Activated CD8-positive, alpha-beta T cell treated with anti-CD3 and anti-CD28 coated beads, Interleukin-2, amount 10 ng/mL, durations not matched to agents 7 days and 5 days (primary cell): ENCODE data around the gene ARHGEF33. TPM values are rescaled to one million over a fixed set of nuclear protein-coding genes. Genes with fewer than 3 reads are reported as not detected.

Experiments
- ATAC-seq: fragments of 150-1000 bp; cut with Tn5 transposase; one replicate; pipeline ENCODE4 v1.10.0; 2021; ENCODE audit warnings: moderate library complexity
- CTCF ChIA-PET: fragments of 350-600 bp; sonication (Branson Sonifier 250); formaldehyde crosslinking; loops from one replicate; lab custom pipeline; 2021; ENCODE audit warnings: antibody characterized with exemption; lab: Charles Lee
- POLR2A ChIA-PET: fragments of 350-600 bp; sonication (Branson Sonifier 250); formaldehyde crosslinking; loops from one replicate; lab custom pipeline; 2021; ENCODE audit warnings: antibody characterized with exemption; lab: Charles Lee
- DNase-seq: peaks from one replicate; pipeline ENCODE4 v3.0.0-alpha.2; 2020
- H3K27ac Mint-ChIP-seq: one replicate; pipeline ENCODE4 v1.8.0; 2021; ENCODE audit warnings: mild to moderate bottlenecking, mixed read lengths
- H3K27me3 Mint-ChIP-seq: one replicate; pipeline ENCODE4 v1.8.0; 2021; ENCODE audit warnings: low read depth, mixed read lengths
- H3K36me3 Mint-ChIP-seq: one replicate; pipeline ENCODE4 v1.8.0; 2021; ENCODE audit warnings: low read depth, mixed read lengths
- H3K4me1 Mint-ChIP-seq: one replicate; pipeline ENCODE4 v1.8.0; 2021; ENCODE audit warnings: low read depth, mixed read lengths
- H3K4me3 Mint-ChIP-seq: one replicate; pipeline ENCODE4 v1.8.0; 2021; ENCODE audit warnings: mild to moderate bottlenecking, mixed read lengths
- H3K9me3 Mint-ChIP-seq: one replicate; pipeline ENCODE4 v1.8.0; 2022; ENCODE audit warnings: mixed read lengths; ENCODE audit not compliant: insufficient read depth
- total RNA-seq, 2 experiments: library from RNA; stranded (reverse); gene quantifications; one replicate each; pipeline ENCODE4 v1.2.3, GENCODE V29; 2021

The ARHGEF33 gene
- total RNA-seq, 2 experiments from 2014 or later: 0.08 TPM; not detected in 1

GRCh38 chr2:39018638-39019037, 129.0 kb downstream of the ARHGEF33 start:
- H3K9me3 Mint-ChIP-seq: no peaks in the 10 kb centered on the region
- no peaks in the 10 kb centered on the region for H3K27me3 Mint-ChIP-seq
- ChIA-PET CTCF (interaction anchor here (2.3 kb wide), 1 partner anchor 71 kb away, joined by 7 read pairs; no protein-coding TSS in a partner anchor), POLR2A (no interaction called here)
- no peak for DNase-seq
- no peak overlapping the region for H3K27ac Mint-ChIP-seq
- H3K36me3 Mint-ChIP-seq: peaks cover 60% of the 10 kb centered on the region
- ATAC-seq: no peak
- H3K4me3 Mint-ChIP-seq: no peak overlapping the region
- peaks cover 4% of the 10 kb centered on the region for H3K4me1 Mint-ChIP-seq

- ChIA-PET POLR2A (no interaction called here), CTCF (interaction anchor here (1.0 to 2.3 kb wide), 4 partner anchors 19 to 209 kb away, joined by 3 to 7 read pairs (median 4); no protein-coding TSS in a partner anchor)
- H3K36me3 Mint-ChIP-seq: peaks cover 57% of the 10 kb centered on the region
- H3K4me1 Mint-ChIP-seq: peaks cover 4% of the 10 kb centered on the region
- no peak overlapping the region for H3K27ac Mint-ChIP-seq
- H3K4me3 Mint-ChIP-seq: no peak overlapping the region
- H3K27me3 Mint-ChIP-seq: no peaks in the 10 kb centered on the region
- ATAC-seq: no peak
- DNase-seq: no peak
- no peaks in the 10 kb centered on the region for H3K9me3 Mint-ChIP-seq
Observed at GRCh38 chr2:39020383-39020782, 130.7 kb downstream of the ARHGEF33 start.

DNA sequence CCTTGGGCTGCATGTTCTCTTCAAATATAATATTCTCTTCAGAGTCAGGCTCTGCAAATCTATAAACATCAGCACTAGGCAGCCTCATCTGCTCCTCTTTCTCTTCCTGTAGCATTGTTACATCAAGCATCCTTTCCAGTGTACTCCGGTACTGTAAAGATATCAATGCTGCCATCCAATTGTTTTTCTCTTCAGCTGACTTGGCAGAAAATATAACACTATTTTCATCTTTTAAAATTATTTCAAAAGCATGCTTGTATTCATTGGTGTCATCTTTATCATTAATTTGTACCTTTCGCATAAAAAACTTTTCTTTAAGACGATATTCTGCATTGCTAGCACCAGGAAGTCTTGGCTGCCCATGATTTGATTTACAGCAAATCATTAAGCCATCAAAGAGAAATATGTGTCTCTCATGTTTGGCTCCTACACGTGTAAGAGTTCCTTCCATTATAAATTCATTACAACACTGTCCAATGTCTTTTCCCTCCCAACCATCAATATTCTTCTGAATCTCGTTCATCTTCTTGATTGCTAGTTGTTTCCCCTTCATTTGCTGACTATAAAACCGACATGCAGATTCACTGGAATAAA, 133.1 kb downstream of the ARHGEF33 start:
- Mint-ChIP-seq H3K4me3 (no peak overlapping the region), H3K27ac (peak overlapping the region; percentile 32), H3K27me3 (no peaks in the 10 kb centered on the region), H3K4me1 (no peaks in the 10 kb centered on the region), H3K9me3 (no peaks in the 10 kb centered on the region), H3K36me3 (peaks cover 53% of the 10 kb centered on the region)
- DNase-seq (no peak), ATAC-seq (no peak)
- POLR2A ChIA-PET: no interaction called here
- CTCF ChIA-PET: interaction anchor here (1.0 kb wide), 1 partner anchor 207 kb away, joined by 3 read pairs; no protein-coding TSS in a partner anchor

GRCh38 chr2:39023649-39024048, 134.0 kb downstream of the ARHGEF33 start:
- Mint-ChIP-seq H3K9me3 (no peaks in the 10 kb centered on the region), H3K36me3 (peaks cover 52% of the 10 kb centered on the region), H3K27ac (peak overlapping the region; percentile 69), H3K27me3 (no peaks in the 10 kb centered on the region), H3K4me3 (no peak overlapping the region), H3K4me1 (no peaks in the 10 kb centered on the region)
- ATAC-seq (no peak), DNase-seq (no peak)
- ChIA-PET CTCF (interaction anchor here (1.0 kb wide), 1 partner anchor 206 kb away, joined by 3 read pairs; no protein-coding TSS in a partner anchor), POLR2A (no interaction called here)

- Mint-ChIP-seq H3K4me1 (no peaks in the 10 kb centered on the region), H3K9me3 (no peaks in the 10 kb centered on the region), H3K36me3 (peaks cover 49% of the 10 kb centered on the region), H3K27ac (no peak overlapping the region), H3K4me3 (no peak overlapping the region), H3K27me3 (no peaks in the 10 kb centered on the region)
- ATAC-seq (no peak), DNase-seq (no peak)
- POLR2A ChIA-PET: no interaction called here
- CTCF ChIA-PET: no interaction called here
Observed at GRCh38 chr2:39024833-39025232, 135.2 kb downstream of the ARHGEF33 start.

Other genes starting within 250 kb of the ARHGEF33 start
- 10 to 100 TPM; 27.6 TPM for gene GALM, start 223.8 kb upstream of the ARHGEF33 start, total RNA-seq
- gene SRSF7, start 138.5 kb upstream of the ARHGEF33 start, total RNA-seq: 100 to 1,000 TPM; 348 to 356 TPM
- gene GEMIN6, start 111.7 kb upstream of the ARHGEF33 start, total RNA-seq: 10 to 100 TPM; 20.6 to 21.0 TPM
- 10 to 100 TPM; 13.4 to 15.3 TPM for gene DHX57, start 13.9 kb upstream of the ARHGEF33 start, total RNA-seq
- 1 to 10 TPM; 3.3 to 3.6 TPM for gene MORN2, start 13.9 kb upstream of the ARHGEF33 start, total RNA-seq
- 100 to 1,000 TPM; 209 to 243 TPM for gene SOS1, start 231.2 kb downstream of the ARHGEF33 start, total RNA-seq